Uterus (tissue), 4 donors: Measurements from ENCODE around the gene ACSF2. TPM values are rescaled to one million over a fixed set of nuclear protein-coding genes. Genes with fewer than 3 reads are reported as not detected.

Source experiments
- DNase-seq, 2 donors: peaks; one replicate each; pipeline ENCODE4 v3.0.0-alpha.2; 2019 to 2020
- H3K27ac ChIP-seq, 2 donors: fragments of 200-600 bp; sonication (generic); 1 replicate in 1 of 2; 2 replicates in 1 of 2; pipeline ENCODE4 v1.5.1; 2016 to 2018
- H3K27me3 ChIP-seq, 2 donors: fragments of 200-600 bp; sonication (generic); one replicate each; pipeline ENCODE4 v1.5.1; 2018 to 2019; ENCODE audit warnings: control low read depth in 1 of 2
- H3K36me3 ChIP-seq, 2 donors: fragments of 200-600 bp; sonication (generic); one replicate each; pipeline ENCODE4 v1.5.1; 2019; ENCODE audit warnings: control low read depth in 1 of 2
- H3K4me1 ChIP-seq, 2 donors: fragments of 200-600 bp; sonication (generic); one replicate each; pipeline ENCODE4 v1.5.1; 2018 to 2019; ENCODE audit warnings: control low read depth in 1 of 2
- H3K4me3 ChIP-seq, 2 donors: fragments of 200-600 bp; sonication (generic); 1 replicate in 1 of 2; 2 replicates in 1 of 2; pipeline ENCODE4 v1.5.1; 2018 to 2019; ENCODE audit warnings: mild to moderate bottlenecking in 1 of 2
- H3K9me3 ChIP-seq, 2 donors: fragments of 200-600 bp; sonication (generic); one replicate each; pipeline ENCODE4 v1.5.1; 2019; ENCODE audit warnings: control low read depth in 1 of 2
- CTCF ChIP-seq, 4 experiments: fragments of 200-600 bp in 2 of 4; fragments of 450-650 bp in 2 of 4; sonication (generic) in 2 of 4; IDR thresholded peaks; one replicate each; pipeline ENCODE4 v1.5.1; 2016 to 2019; ENCODE audit warnings: antibody characterized with exemption in 4 of 4, mild to moderate bottlenecking in 2 of 4, moderate library complexity in 1 of 4
- POLR2A ChIP-seq, 2 donors: fragments of 450-650 bp; IDR thresholded peaks; one replicate each; pipeline ENCODE4 v1.6.1; 2016; ENCODE audit warnings: antibody characterized with exemption in 2 of 2, mild to moderate bottlenecking in 1 of 2, moderate library complexity in 1 of 2
- intact Hi-C: fragments of 100-400 bp; cut with DNase I; formaldehyde crosslinking; loops from one replicate; pipeline ENCODE4 v1.15.1; 2023; ENCODE audit warnings: low total_unique reads
- total RNA-seq, 4 donors: library from RNA; depleted of rRNA in 3 of 4; stranded (reverse); fragments of >200 nt in 3 of 4; gene quantifications; one replicate each; pipeline versions ENCODE4 v1.1.0 to v1.2.4, GENCODE V29; 2014 to 2023
- donor health status: DM: yes; HTN: yes; CAD: no.

Gene ACSF2
- total RNA-seq, 4 donors from 2014 or later, result 16.7 to 60.6 (median 45.7) TPM

DNA sequence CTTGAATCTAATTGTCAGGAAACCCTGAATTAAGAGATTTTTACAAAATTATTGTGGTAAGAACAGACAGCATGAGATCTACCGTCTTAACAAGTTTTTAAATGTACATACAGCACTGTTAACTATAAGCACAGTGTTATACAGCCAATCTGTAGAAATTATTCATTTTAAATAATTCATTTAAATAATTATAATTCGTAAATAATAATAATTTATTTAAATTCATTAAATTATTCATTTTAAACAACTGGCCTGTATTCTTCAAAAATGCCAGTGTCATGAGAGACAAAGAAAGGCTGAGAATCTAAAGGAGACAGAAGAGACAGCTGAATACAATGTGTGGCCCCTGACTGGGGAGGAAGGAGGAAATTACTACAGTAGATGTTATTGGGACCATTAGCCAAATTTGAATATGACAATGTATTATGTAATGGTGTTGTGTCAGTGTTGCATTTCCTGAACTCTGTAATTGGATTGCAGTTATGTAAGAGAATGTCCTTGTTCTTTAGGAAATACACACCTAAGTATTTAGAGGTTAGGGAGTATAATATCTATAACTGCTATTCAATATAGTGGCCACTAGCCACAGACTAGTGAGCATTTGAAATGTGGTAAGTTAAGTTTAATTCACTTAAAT, 55.0 kb downstream of the ACSF2 start:
- H3K9me3 ChIP-seq, result no peaks in the 10 kb centered on the region
- H3K27ac ChIP-seq, result peak overlapping the region in 1 of 2 donors; percentile 22
- H3K4me3 ChIP-seq, result no peak overlapping the region
- no peaks in the 10 kb centered on the region for H3K27me3 ChIP-seq
- peaks cover 0 to 11% of the 10 kb centered on the region in 2 donors for H3K4me1 ChIP-seq
- TF ChIP-seq CTCF (IDR thresholded peaks at IDR 0.05) (no peak), POLR2A (IDR thresholded peaks at IDR 0.05) (no peak)
- no peak for DNase-seq
- intact Hi-C loops, result no loop called here
- H3K36me3 ChIP-seq, result no peaks in the 10 kb centered on the region

DNA sequence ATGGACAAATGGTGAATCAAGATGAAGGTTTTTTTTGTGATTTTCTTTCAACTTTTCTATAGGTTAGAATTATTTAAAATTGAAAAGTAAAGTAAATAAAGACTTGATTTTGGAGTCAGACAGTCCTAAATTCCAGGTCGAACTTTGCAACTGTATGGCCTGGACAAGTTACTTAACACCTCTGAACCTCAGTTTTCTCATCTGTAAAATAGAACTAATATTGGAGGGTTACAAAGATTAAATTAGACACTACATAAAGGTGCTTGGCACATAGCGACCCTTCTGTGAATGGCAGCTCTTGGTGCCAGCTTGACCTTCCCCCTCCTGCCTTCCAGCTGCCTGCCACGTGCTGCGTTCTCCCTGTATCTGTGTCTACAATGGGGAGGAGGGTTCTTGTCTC, 55.6 kb downstream of the ACSF2 start:
- Histone ChIP-seq H3K4me1 (peaks cover 0 to 11% of the 10 kb centered on the region in 2 donors), H3K27ac (peak overlapping the region; percentile 66 to 91), H3K27me3 (no peaks in the 10 kb centered on the region), H3K36me3 (no peaks in the 10 kb centered on the region), H3K4me3 (no peak overlapping the region), H3K9me3 (no peaks in the 10 kb centered on the region)
- intact Hi-C loops, result no loop called here
- TF ChIP-seq CTCF (IDR thresholded peaks at IDR 0.05) (no peak), POLR2A (IDR thresholded peaks at IDR 0.05) (no peak)
- no peak for DNase-seq

GRCh38 chr17:50482110-50482509, 56.1 kb downstream of the ACSF2 start:
- Histone ChIP-seq H3K9me3 (no peaks in the 10 kb centered on the region), H3K27ac (peak overlapping the region; percentile 66 to 91), H3K36me3 (no peaks in the 10 kb centered on the region), H3K4me3 (no peak overlapping the region), H3K4me1 (peaks cover 0 to 11% of the 10 kb centered on the region in 2 donors), H3K27me3 (no peaks in the 10 kb centered on the region)
- no peak for DNase-seq
- TF ChIP-seq CTCF (IDR thresholded peaks at IDR 0.05) (no peak), POLR2A (IDR thresholded peaks at IDR 0.05) (no peak)
- intact Hi-C loops, result no loop called here

- peak; percentile 95 to 97 for DNase-seq
- Histone ChIP-seq H3K4me1 (peaks cover 0 to 11% of the 10 kb centered on the region in 2 donors), H3K27me3 (no peaks in the 10 kb centered on the region), H3K4me3 (no peak overlapping the region), H3K36me3 (no peaks in the 10 kb centered on the region), H3K27ac (peak overlapping the region; percentile 83 to 91), H3K9me3 (no peaks in the 10 kb centered on the region)
- intact Hi-C loops, result no loop called here
- TF ChIP-seq POLR2A (IDR thresholded peaks at IDR 0.05) (no peak), CTCF (IDR thresholded peaks at IDR 0.05) (peak; percentile 78 to 97 (median 92))
Measured at GRCh38 chr17:50482516-50482915, 56.5 kb downstream of the ACSF2 start.

GRCh38 chr17:50483266-50483665, 57.2 kb downstream of the ACSF2 start:
- DNase-seq, result no peak
- Histone ChIP-seq H3K9me3 (no peaks in the 10 kb centered on the region), H3K36me3 (no peaks in the 10 kb centered on the region), H3K4me1 (peaks cover 0 to 11% of the 10 kb centered on the region in 2 donors), H3K27ac (peak overlapping the region; percentile 83 to 91), H3K27me3 (no peaks in the 10 kb centered on the region), H3K4me3 (no peak overlapping the region)
- no peak for TF ChIP-seq POLR2A (IDR thresholded peaks at IDR 0.05)
- no peak for TF ChIP-seq CTCF (IDR thresholded peaks at IDR 0.05)
- intact Hi-C loops, result no loop called here
